Lower lobe of right lung (tissue), 2 donors: ENCODE data around the gene SERPINA4. TPM values are rescaled to one million over a fixed set of nuclear protein-coding genes. Genes with fewer than 3 reads are reported as not detected.

ENCODE experiments used
- ATAC-seq, 2 donors: fragments of 200-7000 bp; cut with Tn5 transposase; one replicate each; pipeline ENCODE4 v1.9.1; 2020 to 2022; ENCODE audit warnings: mild to moderate bottlenecking in 2 of 2, moderate library complexity in 2 of 2
- DNase-seq: peaks from one replicate; pipeline ENCODE4 v3.0.0-alpha.2; 2020
- H3K27ac ChIP-seq: fragments of 200-600 bp; one replicate; pipeline ENCODE4 v1.8.0; 2022
- H3K27me3 ChIP-seq: fragments of 200-600 bp; one replicate; pipeline ENCODE4 v1.8.0; 2022; ENCODE audit warnings: low read depth
- H3K36me3 ChIP-seq: fragments of 200-600 bp; one replicate; pipeline ENCODE4 v1.8.0; 2022; ENCODE audit warnings: mild to moderate bottlenecking
- H3K4me1 ChIP-seq: fragments of 200-600 bp; one replicate; pipeline ENCODE4 v1.8.0; 2022
- H3K4me3 ChIP-seq: fragments of 200-600 bp; one replicate; pipeline ENCODE4 v1.8.0; 2022; ENCODE audit warnings: mild to moderate bottlenecking
- H3K9me3 ChIP-seq: fragments of 200-600 bp; one replicate; pipeline ENCODE4 v1.8.0; 2022
- intact Hi-C: fragments of 100-400 bp; cut with DNase I; formaldehyde crosslinking; loops from one replicate; pipeline ENCODE4 v1.11.0; 2022
- total RNA-seq: library from RNA; stranded (reverse); fragmentation: NEBNext Ultra II Directional; extraction: Animal tissue kit (Norgen Biotek cat#: 25700); gene quantifications from one replicate; pipeline ENCODE4 v1.2.1, GENCODE V29; 2021
- TF ChIP-seq, protein P1 (sequence below): fragments of 200-600 bp; IDR thresholded peaks from one replicate; pipeline ENCODE4 v1.8.0; 2022; ENCODE audit warnings: antibody characterized with exemption, mild to moderate bottlenecking
- donor health status: DM: no; HTN: yes; CAD: no; lungs with severe emphysema.

Gene SERPINA4
- total RNA-seq, 1 donor from 2014 or later = not detected

DNA sequence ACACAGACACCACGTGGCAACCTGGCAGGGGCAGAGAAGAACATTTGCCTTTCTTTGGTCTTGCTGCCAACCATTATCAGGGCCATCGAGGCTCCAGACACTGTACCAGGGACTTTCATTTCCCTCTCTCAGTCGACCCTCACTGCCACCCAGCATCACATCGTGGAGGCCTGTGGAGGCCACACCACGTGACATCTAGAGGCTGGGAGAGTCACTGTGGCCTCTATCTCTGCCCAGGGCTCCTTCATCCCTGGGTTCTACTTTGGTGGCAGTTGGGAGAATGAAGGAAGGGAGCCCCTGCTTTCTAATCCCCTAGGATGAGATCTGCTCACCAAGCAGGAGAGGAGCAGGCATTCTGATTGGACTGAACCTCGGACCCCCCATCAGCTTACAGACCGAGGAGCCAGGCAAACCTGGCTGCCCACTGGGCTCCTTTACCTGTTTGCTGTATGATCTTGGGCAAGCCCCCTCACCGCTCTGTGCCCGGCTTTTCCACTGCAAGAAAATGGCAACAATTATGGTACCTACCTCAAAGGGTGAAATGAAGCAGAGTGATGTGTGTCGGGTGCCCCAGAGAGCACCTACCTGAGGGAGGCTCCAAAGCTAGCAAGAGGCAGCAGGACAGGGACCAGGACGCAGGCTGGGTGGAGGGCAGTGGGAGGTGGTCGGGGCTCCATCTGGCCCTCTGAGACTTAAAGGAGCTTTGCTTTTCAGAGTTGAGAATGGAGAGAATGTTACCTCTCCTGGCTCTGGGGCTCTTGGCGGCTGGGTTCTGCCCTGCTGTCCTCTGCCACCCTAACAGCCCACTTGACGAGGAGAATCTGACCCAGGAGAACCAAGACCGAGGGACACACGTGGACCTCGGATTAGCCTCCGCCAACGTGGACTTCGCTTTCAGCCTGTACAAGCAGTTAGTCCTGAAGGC, 52.7 kb downstream of the SERPINA4 start:
- no peak overlapping the region for H3K4me3 ChIP-seq
- H3K36me3 ChIP-seq = no peaks in the 10 kb centered on the region
- intact Hi-C loops = no loop called here
- peaks cover 16% of the 10 kb centered on the region for H3K9me3 ChIP-seq
- DNase-seq = no peak
- H3K27me3 ChIP-seq = no peaks in the 10 kb centered on the region
- ATAC-seq = no peak
- H3K4me1 ChIP-seq = no peaks in the 10 kb centered on the region
- no peak overlapping the region for H3K27ac ChIP-seq
- TF ChIP-seq, protein P1, sequence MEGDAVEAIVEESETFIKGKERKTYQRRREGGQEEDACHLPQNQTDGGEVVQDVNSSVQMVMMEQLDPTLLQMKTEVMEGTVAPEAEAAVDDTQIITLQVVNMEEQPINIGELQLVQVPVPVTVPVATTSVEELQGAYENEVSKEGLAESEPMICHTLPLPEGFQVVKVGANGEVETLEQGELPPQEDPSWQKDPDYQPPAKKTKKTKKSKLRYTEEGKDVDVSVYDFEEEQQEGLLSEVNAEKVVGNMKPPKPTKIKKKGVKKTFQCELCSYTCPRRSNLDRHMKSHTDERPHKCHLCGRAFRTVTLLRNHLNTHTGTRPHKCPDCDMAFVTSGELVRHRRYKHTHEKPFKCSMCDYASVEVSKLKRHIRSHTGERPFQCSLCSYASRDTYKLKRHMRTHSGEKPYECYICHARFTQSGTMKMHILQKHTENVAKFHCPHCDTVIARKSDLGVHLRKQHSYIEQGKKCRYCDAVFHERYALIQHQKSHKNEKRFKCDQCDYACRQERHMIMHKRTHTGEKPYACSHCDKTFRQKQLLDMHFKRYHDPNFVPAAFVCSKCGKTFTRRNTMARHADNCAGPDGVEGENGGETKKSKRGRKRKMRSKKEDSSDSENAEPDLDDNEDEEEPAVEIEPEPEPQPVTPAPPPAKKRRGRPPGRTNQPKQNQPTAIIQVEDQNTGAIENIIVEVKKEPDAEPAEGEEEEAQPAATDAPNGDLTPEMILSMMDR = no peak

- H3K4me1 ChIP-seq = no peaks in the 10 kb centered on the region
- H3K9me3 ChIP-seq = peaks cover 16% of the 10 kb centered on the region
- H3K27me3 ChIP-seq = no peaks in the 10 kb centered on the region
- no peak overlapping the region for H3K27ac ChIP-seq
- no peak overlapping the region for H3K4me3 ChIP-seq
- DNase-seq (no peak), ATAC-seq (no peak)
- intact Hi-C loops = no loop called here
- TF ChIP-seq, protein P1 = no peak
- H3K36me3 ChIP-seq = no peaks in the 10 kb centered on the region
Measured at GRCh38 chr14:94614802-94615201, 53.6 kb downstream of the SERPINA4 start.

DNA sequence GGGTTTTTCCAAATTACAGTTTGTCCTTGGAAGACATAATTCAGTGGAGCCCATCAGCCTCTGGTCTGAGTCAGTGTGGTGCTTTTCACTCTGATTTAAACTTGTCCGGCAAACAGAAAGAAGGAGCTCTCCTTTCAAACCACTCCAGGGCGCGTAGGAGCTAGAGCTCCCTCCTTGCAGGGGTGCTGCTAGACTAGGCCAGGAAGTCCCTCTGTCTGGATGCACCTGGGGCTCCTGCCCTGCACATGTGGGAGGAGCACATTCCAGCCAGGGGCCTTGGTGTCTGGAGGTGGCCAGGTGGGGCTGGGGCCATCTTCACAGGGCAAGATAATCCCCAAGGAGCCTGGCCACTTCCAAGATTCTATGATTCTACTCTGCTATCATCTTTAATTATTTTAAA, 54.0 kb downstream of the SERPINA4 start:
- intact Hi-C loops = no loop called here
- H3K27me3 ChIP-seq = no peaks in the 10 kb centered on the region
- H3K9me3 ChIP-seq = peaks cover 16% of the 10 kb centered on the region
- no peaks in the 10 kb centered on the region for H3K4me1 ChIP-seq
- no peak overlapping the region for H3K4me3 ChIP-seq
- DNase-seq (no peak), ATAC-seq (no peak)
- TF ChIP-seq, protein P1 = no peak
- H3K27ac ChIP-seq = no peak overlapping the region
- H3K36me3 ChIP-seq = no peaks in the 10 kb centered on the region

- intact Hi-C loops = no loop called here
- TF ChIP-seq, protein P1 = no peak
- no peak overlapping the region for H3K27ac ChIP-seq
- peaks cover 16% of the 10 kb centered on the region for H3K9me3 ChIP-seq
- no peaks in the 10 kb centered on the region for H3K4me1 ChIP-seq
- no peaks in the 10 kb centered on the region for H3K36me3 ChIP-seq
- H3K27me3 ChIP-seq = no peaks in the 10 kb centered on the region
- ATAC-seq = no peak
- H3K4me3 ChIP-seq = no peak overlapping the region
- no peak for DNase-seq
Measured at GRCh38 chr14:94615823-94616570, 54.8 kb downstream of the SERPINA4 start.

- Histone ChIP-seq H3K36me3 (no peaks in the 10 kb centered on the region), H3K9me3 (peaks cover 16% of the 10 kb centered on the region), H3K4me3 (no peak overlapping the region), H3K27ac (no peak overlapping the region), H3K4me1 (no peaks in the 10 kb centered on the region), H3K27me3 (no peaks in the 10 kb centered on the region)
- intact Hi-C loops = no loop called here
- DNase-seq = no peak
- ATAC-seq = no peak
- TF ChIP-seq, protein P1 = no peak
Measured at GRCh38 chr14:94617366-94617941, 56.2 kb downstream of the SERPINA4 start.
